OCI-LY3 (cell line): ENCODE measurements around the gene LPCAT3.

Source experiments
- H2AFZ ChIP-seq: fragments of 200-600, 300-600 bp; shearing (Covaris generic); 2 replicates; pipeline ENCODE4 v1.6.0; 2014; ENCODE audit warnings: antibody characterized with exemption, low read depth, low read length
- H3K27ac ChIP-seq: fragments of 200-600, 300-600 bp; sonication (generic); 2 replicates; pipeline ENCODE4 v1.5.1; 2014; ENCODE audit warnings: mild to moderate bottlenecking, low read length, moderate library complexity, mixed read lengths
- H3K27me3 ChIP-seq: fragments of 200-600, 300-600 bp; sonication (generic); 2 replicates; pipeline ENCODE4 v1.6.1; 2014; ENCODE audit warnings: low read depth, low read length, mixed read lengths
- H3K36me3 ChIP-seq: fragments of 200-600, 300-600 bp; sonication (generic); replicated peaks from 2 replicates; pipeline ENCODE3; 2014; ENCODE audit warnings: low read depth, low read length, mixed read lengths
- H3K4me1 ChIP-seq: fragments of 300-600, 200-600 bp; sonication (generic); 2 replicates; pipeline ENCODE4 v1.6.1; 2014; ENCODE audit warnings: low read length, mixed read lengths
- H3K4me2 ChIP-seq: fragments of 200-600, 300-600 bp; sonication (generic); 2 replicates; pipeline ENCODE4 v1.6.1; 2014; ENCODE audit warnings: low read length, mixed read lengths
- H3K4me3 ChIP-seq: fragments of 300-600, 200-600 bp; sonication (generic); 2 replicates; pipeline ENCODE4 v1.5.1; 2014; ENCODE audit warnings: antibody characterized with exemption, mild to moderate bottlenecking, low read length, moderate library complexity
- H3K79me2 ChIP-seq: fragments of 300-600, 200-600 bp; shearing (Covaris generic); 2 replicates; pipeline ENCODE4 v1.6.1; 2014; ENCODE audit warnings: mild to moderate bottlenecking, low read length, mixed read lengths
- H3K9ac ChIP-seq: fragments of 300-600, 200-600 bp; shearing (Covaris generic); 2 replicates; pipeline ENCODE4 v1.6.0; 2014; ENCODE audit warnings: mild to moderate bottlenecking, low read length, moderate library complexity
- H3K9me3 ChIP-seq: fragments of 200-600, 300-600 bp; shearing (Covaris generic); 2 replicates; pipeline ENCODE4 v1.6.1; 2014; ENCODE audit warnings: low read length, mixed read lengths; ENCODE audit not compliant: insufficient read depth
- H4K20me1 ChIP-seq: fragments of 200-600, 300-600 bp; sonication (generic); 2 replicates; pipeline ENCODE4 v1.6.1; 2016; ENCODE audit warnings: low read length, mixed read lengths; ENCODE audit not compliant: insufficient read depth
- EZH2phosphoT487 ChIP-seq: fragments of 200-600 bp; shearing (Covaris generic); IDR thresholded peaks from 2 replicates; pipeline ENCODE4 v1.6.1; 2018; ENCODE audit warnings: antibody characterized with exemption, mixed run types, low read depth
- TF ChIP-seq, protein P1 (sequence below): fragments of 200-600, 300-600 bp; sonication (generic); IDR thresholded peaks from 2 replicates; pipeline ENCODE4 v1.5.1; 2014; ENCODE audit warnings: antibody characterized with exemption, low read length, low read depth

Gene LPCAT3

DNA sequence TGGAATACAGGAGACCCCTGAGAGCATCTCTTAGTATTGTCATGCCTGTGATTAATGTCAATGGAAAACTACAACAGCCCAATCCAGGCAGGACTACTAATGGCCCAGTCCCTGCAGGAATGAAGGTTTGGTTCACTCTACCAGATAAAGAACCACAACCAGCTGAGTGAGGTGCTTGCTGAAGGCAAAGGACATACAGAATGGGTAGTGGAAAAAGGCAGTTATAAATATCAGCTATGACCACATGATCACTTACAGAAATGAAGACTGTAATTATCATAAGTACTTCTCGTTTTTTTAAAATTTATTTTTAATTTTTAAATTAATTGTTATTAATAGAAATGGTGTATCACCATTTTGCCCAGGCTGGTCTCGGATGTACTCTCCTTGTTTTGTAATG lies 17.2 kb upstream of the LPCAT3 start:
- Histone ChIP-seq H3K9ac (no peak overlapping the region), H3K27me3 (peaks cover 6% of the 10 kb centered on the region; the same call in 1 of the 2 replicates), H2AFZ (no peak overlapping the region), H3K4me3 (no peak overlapping the region), H3K79me2 (no peaks in the 10 kb centered on the region), H3K9me3 (no peaks in the 10 kb centered on the region), H3K36me3 (no peaks in the 10 kb centered on the region), H3K4me1 (no peaks in the 10 kb centered on the region), H3K27ac (no peak overlapping the region), H3K4me2 (no peak overlapping the region), H4K20me1 (no peaks in the 10 kb centered on the region)
- TF ChIP-seq, protein P1, sequence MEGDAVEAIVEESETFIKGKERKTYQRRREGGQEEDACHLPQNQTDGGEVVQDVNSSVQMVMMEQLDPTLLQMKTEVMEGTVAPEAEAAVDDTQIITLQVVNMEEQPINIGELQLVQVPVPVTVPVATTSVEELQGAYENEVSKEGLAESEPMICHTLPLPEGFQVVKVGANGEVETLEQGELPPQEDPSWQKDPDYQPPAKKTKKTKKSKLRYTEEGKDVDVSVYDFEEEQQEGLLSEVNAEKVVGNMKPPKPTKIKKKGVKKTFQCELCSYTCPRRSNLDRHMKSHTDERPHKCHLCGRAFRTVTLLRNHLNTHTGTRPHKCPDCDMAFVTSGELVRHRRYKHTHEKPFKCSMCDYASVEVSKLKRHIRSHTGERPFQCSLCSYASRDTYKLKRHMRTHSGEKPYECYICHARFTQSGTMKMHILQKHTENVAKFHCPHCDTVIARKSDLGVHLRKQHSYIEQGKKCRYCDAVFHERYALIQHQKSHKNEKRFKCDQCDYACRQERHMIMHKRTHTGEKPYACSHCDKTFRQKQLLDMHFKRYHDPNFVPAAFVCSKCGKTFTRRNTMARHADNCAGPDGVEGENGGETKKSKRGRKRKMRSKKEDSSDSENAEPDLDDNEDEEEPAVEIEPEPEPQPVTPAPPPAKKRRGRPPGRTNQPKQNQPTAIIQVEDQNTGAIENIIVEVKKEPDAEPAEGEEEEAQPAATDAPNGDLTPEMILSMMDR = no peak
- no peak for TF ChIP-seq EZH2phosphoT487

DNA sequence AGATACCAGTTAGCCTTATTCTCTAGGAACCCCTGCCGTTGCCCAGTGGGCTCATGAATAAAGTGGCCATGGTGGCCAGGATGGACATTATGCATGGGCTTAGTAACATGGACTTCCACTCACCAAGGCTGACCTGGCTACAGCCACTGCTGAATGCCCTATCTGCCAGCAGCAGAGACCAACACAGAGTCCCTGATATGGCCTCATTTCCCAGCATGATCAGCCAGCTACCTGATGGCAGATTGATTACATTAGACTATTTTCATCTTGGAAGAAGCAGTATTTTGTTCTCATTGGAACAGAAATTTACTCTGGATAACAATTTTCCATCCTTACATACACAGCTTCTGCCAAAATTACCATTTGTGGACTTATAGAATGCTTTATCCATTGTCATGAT lies 16.2 kb upstream of the LPCAT3 start:
- no peak overlapping the region for H2AFZ ChIP-seq
- H3K27me3 ChIP-seq = peaks cover 6% of the 10 kb centered on the region; the same call in 1 of the 2 replicates
- TF ChIP-seq, protein P1 = no peak
- no peak for TF ChIP-seq EZH2phosphoT487
- no peak overlapping the region for H3K9ac ChIP-seq
- no peak overlapping the region for H3K4me3 ChIP-seq
- H3K4me1 ChIP-seq = no peaks in the 10 kb centered on the region
- no peak overlapping the region for H3K27ac ChIP-seq
- H4K20me1 ChIP-seq = no peaks in the 10 kb centered on the region
- no peaks in the 10 kb centered on the region for H3K79me2 ChIP-seq
- no peaks in the 10 kb centered on the region for H3K36me3 ChIP-seq
- no peak overlapping the region for H3K4me2 ChIP-seq
- no peaks in the 10 kb centered on the region for H3K9me3 ChIP-seq

DNA sequence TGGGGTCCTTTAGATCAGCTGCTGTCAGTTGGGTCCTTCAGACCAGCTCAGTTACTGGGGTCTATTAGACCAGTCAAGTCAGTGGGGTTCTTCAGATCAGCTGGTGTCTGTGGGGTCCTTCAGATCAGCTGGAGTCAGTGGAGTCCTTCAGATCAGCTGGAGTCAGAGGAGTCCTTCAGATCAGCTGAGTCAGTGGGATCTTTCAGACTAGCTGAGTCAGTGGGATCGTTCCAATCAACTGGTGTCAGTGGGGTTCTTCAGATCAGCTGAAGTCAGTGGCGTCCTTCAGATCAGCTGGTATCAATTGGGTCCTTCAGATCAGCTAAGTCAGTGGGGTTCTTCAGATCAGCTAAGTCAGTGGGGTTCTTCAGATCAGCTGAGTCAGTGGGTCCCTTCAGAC lies 14.7 kb upstream of the LPCAT3 start:
- Histone ChIP-seq H3K36me3 (no peaks in the 10 kb centered on the region), H3K9ac (no peak overlapping the region), H3K27me3 (peaks cover 6% of the 10 kb centered on the region; the same call in 1 of the 2 replicates), H3K27ac (no peak overlapping the region), H4K20me1 (no peaks in the 10 kb centered on the region), H3K4me1 (no peaks in the 10 kb centered on the region), H3K4me3 (no peak overlapping the region), H3K9me3 (no peaks in the 10 kb centered on the region), H3K79me2 (no peaks in the 10 kb centered on the region), H2AFZ (no peak overlapping the region), H3K4me2 (no peak overlapping the region)
- no peak for TF ChIP-seq EZH2phosphoT487
- TF ChIP-seq, protein P1 = no peak

DNA sequence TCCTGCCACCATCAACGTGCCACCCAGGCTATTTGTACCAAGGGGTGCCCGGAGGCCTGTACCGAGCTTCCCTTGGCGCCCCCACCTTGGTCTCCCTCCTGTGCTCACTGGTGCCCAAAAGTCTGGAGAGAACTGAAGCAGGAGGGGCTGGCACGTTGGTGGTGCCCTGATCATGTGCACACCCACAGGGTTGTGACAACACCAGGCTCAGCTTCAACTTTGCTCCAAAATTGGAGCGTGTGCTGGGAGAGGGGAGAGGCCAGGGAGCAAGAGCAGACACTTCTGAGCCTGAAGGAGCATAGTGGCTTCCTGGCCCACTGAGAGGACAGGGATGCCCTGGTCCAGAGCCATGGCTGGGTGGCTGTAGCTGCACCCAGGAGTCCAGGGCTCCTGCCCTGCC lies 13.0 kb upstream of the LPCAT3 start:
- Histone ChIP-seq H3K27ac (no peak overlapping the region), H3K4me2 (no peak overlapping the region), H3K27me3 (peaks cover 6% of the 10 kb centered on the region; the same call in 1 of the 2 replicates), H3K4me3 (no peak overlapping the region), H3K9me3 (no peaks in the 10 kb centered on the region), H3K79me2 (no peaks in the 10 kb centered on the region), H3K36me3 (no peaks in the 10 kb centered on the region), H2AFZ (no peak overlapping the region), H3K4me1 (no peaks in the 10 kb centered on the region), H4K20me1 (no peaks in the 10 kb centered on the region), H3K9ac (no peak overlapping the region)
- no peak for TF ChIP-seq EZH2phosphoT487
- TF ChIP-seq, protein P1 = no peak
